A204.1 (cell line): ENCODE results near the gene CISD3.

Source experiments
- FAIRE-seq: peaks from 2 replicates; lab custom pipeline; 2012; peaks lifted over from hg19 to GRCh38; lab: Jason Lieb, UNC

The CISD3 gene

GRCh38 chr17:38729886-38730525, at the start of gene CISD3:
CISD3 (plus strand) TSS chr17:38730341; CDS start chr17:38730359, 18 bp downstream.
- FAIRE-seq: no peak

- FAIRE-seq: no peak
These were observed 49.0 kb upstream of the CISD3 start for GRCh38 chr17:38681096-38681495.

GRCh38 chr17:38685491-38685890, 44.6 kb upstream of the CISD3 start:
- no peak for FAIRE-seq

- no peak for FAIRE-seq
These were observed 42.9 kb upstream of the CISD3 start for GRCh38 chr17:38687286-38687685.

- FAIRE-seq: no peak
These were observed 39.8 kb upstream of the CISD3 start for GRCh38 chr17:38690386-38690785.

GRCh38 chr17:38691154-38691553, 39.0 kb upstream of the CISD3 start:
- FAIRE-seq: no peak

- no peak for FAIRE-seq
These were observed 36.3 kb upstream of the CISD3 start for GRCh38 chr17:38693700-38694329.

- FAIRE-seq: no peak
These were observed 32.9 kb upstream of the CISD3 start for GRCh38 chr17:38697061-38697820.

GRCh38 chr17:38698760-38699159, 31.4 kb upstream of the CISD3 start:
- no peak for FAIRE-seq

GRCh38 chr17:38701504-38702165, 28.5 kb upstream of the CISD3 start:
- no peak for FAIRE-seq

- no peak for FAIRE-seq
These were observed 27.8 kb upstream of the CISD3 start for GRCh38 chr17:38702166-38702915.

GRCh38 chr17:38702916-38703741, 27.0 kb upstream of the CISD3 start:
- FAIRE-seq: no peak

GRCh38 chr17:38703742-38704605, 26.2 kb upstream of the CISD3 start:
- FAIRE-seq: no peak

GRCh38 chr17:38704606-38705522, 25.3 kb upstream of the CISD3 start, which contains the start of gene MLLT6:
MLLT6 (plus strand) TSS chr17:38705273; CDS start chr17:38705633, 360 bp downstream.
- FAIRE-seq: no peak

GRCh38 chr17:38705523-38705802, 24.7 kb upstream of the CISD3 start:
- FAIRE-seq: no peak

GRCh38 chr17:38705803-38706504, 24.2 kb upstream of the CISD3 start:
- no peak for FAIRE-seq

GRCh38 chr17:38706505-38707216, 23.5 kb upstream of the CISD3 start:
- no peak for FAIRE-seq
